Central memory CD8-positive, alpha-beta T cell (primary cell): ENCODE measurements around the gene ASB7.

Experiments
- ATAC-seq: fragments of 150-1000 bp; cut with Tn5 transposase; replicated peaks from 2 replicates; pipeline ENCODE4 v1.10.0; 2022; ENCODE audit warnings: mild to moderate bottlenecking, moderate FRiP score, moderate number of reproducible peaks; ENCODE audit not compliant: poor library complexity, severe bottlenecking; ENCODE audit errors: extremely low read depth
- DNase-seq, 2 donors: peaks; one replicate each; pipeline ENCODE4 v3.0.0; 2021; ENCODE audit warnings: low spot score in 2 of 2
- H3K27ac Mint-ChIP-seq: one replicate; pipeline ENCODE4 v1.8.0; 2022; ENCODE audit warnings: low read depth, mild to moderate bottlenecking, moderate library complexity, mixed read lengths
- H3K27me3 Mint-ChIP-seq: one replicate; pipeline ENCODE4 v1.8.0; 2022; ENCODE audit warnings: mixed read lengths
- H3K36me3 Mint-ChIP-seq: one replicate; pipeline ENCODE4 v1.8.0; 2022; ENCODE audit warnings: mild to moderate bottlenecking, moderate library complexity, mixed read lengths; ENCODE audit not compliant: insufficient read depth
- H3K4me1 Mint-ChIP-seq: one replicate; pipeline ENCODE4 v1.8.0; 2022; ENCODE audit warnings: mixed read lengths
- H3K4me3 Mint-ChIP-seq: one replicate; pipeline ENCODE4 v1.8.0; 2022; ENCODE audit warnings: mild to moderate bottlenecking, moderate library complexity, mixed read lengths
- H3K9me3 Mint-ChIP-seq: one replicate; pipeline ENCODE4 v1.8.0; 2022; ENCODE audit warnings: mixed read lengths

The ASB7 gene

DNA sequence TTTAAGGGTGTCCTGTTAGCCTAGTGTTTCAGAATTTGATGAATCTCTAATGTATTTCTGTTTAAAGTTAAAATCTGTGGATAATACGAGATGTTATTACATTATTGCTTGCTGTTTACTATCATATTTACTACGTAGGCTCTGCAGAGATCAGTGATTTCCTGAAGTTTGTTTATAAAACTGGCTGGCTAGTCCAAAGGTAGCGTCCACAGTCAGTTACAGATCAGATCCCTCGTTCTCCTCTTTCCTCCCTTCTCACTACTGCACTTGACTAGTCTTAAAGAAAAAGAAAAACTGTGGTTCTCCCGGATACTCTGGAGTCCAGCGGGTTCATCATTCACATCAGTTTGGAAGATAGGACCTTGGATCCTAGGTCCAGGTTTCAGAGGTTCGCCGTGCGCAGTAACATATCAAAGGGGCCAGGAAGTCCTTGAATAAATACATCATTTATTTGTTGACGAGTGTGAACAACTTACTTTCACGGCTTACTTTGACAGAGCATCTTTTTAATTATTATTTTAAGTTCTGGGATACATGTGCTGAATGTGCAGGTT is 35.9 kb downstream of the ASB7 start:
- DNase-seq (no peak), ATAC-seq (no peak)
- H3K4me3 Mint-ChIP-seq = no peak overlapping the region
- peaks cover 75% of the 10 kb centered on the region for H3K4me1 Mint-ChIP-seq
- peaks cover 3% of the 10 kb centered on the region for H3K36me3 Mint-ChIP-seq
- H3K27me3 Mint-ChIP-seq = no peaks in the 10 kb centered on the region
- H3K27ac Mint-ChIP-seq = no peak overlapping the region
- no peaks in the 10 kb centered on the region for H3K9me3 Mint-ChIP-seq

DNA sequence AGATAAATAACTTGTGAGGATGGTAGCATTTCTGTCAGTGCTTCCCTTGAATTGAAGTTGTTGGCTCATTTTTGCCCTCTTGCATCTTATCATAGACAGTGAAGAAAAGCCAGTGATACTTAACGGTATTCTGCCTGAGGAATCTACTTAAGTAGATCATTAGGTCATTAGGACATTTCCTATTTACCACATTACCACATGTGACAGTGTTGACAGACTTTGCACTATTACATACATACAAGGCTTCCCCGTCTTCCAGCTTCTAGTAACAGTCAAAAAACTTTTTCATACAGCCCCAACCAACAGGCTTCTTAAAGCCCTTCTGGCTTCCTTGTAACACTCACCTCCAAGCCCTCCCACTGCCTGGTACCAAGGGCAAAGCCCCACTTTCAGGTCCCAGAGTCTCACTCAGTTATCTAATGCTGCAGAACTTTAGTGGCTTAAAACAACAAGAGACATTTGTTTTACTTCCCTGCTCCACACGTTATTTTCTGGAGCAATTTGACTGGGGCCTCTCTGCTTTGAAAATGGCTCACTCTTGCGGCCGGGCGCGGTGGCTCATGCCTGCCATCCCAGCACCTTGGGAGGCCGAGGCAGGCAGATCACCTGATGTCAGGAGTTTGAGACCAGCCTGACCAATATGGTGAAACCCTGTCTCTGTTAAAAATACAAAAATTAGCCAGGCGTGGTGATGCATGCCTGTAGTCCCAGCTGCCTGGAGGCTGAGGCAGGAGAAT is 40.0 kb downstream of the ASB7 start:
- DNase-seq (no peak), ATAC-seq (no peak)
- H3K4me1 Mint-ChIP-seq = peaks cover 55% of the 10 kb centered on the region
- H3K9me3 Mint-ChIP-seq = no peaks in the 10 kb centered on the region
- no peak overlapping the region for H3K27ac Mint-ChIP-seq
- H3K4me3 Mint-ChIP-seq = no peak overlapping the region
- H3K27me3 Mint-ChIP-seq = no peaks in the 10 kb centered on the region
- H3K36me3 Mint-ChIP-seq = peaks cover 3% of the 10 kb centered on the region

GRCh38 chr15:100642950-100643338 is 40.6 kb downstream of the ASB7 start:
- Mint-ChIP-seq H3K9me3 (no peaks in the 10 kb centered on the region), H3K36me3 (peaks cover 5% of the 10 kb centered on the region), H3K4me1 (peaks cover 53% of the 10 kb centered on the region), H3K4me3 (no peak overlapping the region), H3K27me3 (no peaks in the 10 kb centered on the region), H3K27ac (no peak overlapping the region)
- no peak for DNase-seq
- ATAC-seq = no peak

GRCh38 chr15:100645671-100646070 is 43.3 kb downstream of the ASB7 start:
- Mint-ChIP-seq H3K9me3 (no peaks in the 10 kb centered on the region), H3K27me3 (no peaks in the 10 kb centered on the region), H3K4me1 (peaks cover 34% of the 10 kb centered on the region), H3K4me3 (no peak overlapping the region), H3K36me3 (peaks cover 15% of the 10 kb centered on the region), H3K27ac (peak overlapping the region; percentile 13)
- ATAC-seq = no peak
- no peak for DNase-seq

DNA sequence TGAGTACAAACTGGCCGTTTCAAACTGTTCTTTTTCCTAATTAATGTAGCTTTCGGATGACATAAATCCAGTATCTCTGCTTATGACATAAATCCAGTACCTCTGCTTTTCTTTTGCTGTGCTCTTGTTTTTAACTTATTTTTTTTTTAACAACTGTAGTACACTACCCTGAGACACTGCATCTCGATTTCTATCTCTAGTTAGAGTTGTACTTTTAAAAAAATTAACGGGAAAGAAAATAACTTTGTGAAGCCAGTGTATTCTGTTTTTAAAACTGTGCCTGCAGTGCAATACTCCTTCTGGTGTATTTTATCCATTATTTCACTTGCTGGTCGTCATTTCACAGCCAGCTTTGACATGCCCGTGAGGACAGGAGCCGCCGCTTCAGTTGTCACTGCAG is 46.6 kb downstream of the ASB7 start:
- H3K9me3 Mint-ChIP-seq = no peaks in the 10 kb centered on the region
- H3K36me3 Mint-ChIP-seq = peaks cover 15% of the 10 kb centered on the region
- H3K4me3 Mint-ChIP-seq = no peak overlapping the region
- DNase-seq = no peak
- no peak overlapping the region for H3K27ac Mint-ChIP-seq
- H3K4me1 Mint-ChIP-seq = peaks cover 15% of the 10 kb centered on the region
- no peaks in the 10 kb centered on the region for H3K27me3 Mint-ChIP-seq
- ATAC-seq = no peak

DNA sequence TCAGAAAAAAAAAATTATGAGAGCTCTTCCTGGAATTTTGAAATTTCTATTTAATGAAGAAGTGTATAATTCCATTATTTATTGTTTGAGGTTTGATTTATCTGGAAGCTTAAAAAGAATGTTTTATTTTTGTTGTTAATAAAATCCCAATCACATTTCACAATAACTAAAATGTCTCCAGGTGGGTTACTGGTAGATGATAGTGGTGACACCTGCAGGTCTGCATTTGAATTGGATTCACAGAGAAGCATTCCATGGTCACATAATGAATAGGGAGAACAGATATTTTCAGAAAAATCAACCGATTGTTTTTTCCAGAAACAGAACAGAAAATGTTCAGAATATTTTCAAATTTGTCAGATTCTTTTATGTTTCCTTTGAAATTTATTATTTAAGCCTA is 48.3 kb downstream of the ASB7 start:
- no peak overlapping the region for H3K4me3 Mint-ChIP-seq
- H3K4me1 Mint-ChIP-seq = peaks cover 11% of the 10 kb centered on the region
- ATAC-seq = no peak
- no peaks in the 10 kb centered on the region for H3K9me3 Mint-ChIP-seq
- no peak for DNase-seq
- no peaks in the 10 kb centered on the region for H3K27me3 Mint-ChIP-seq
- H3K27ac Mint-ChIP-seq = no peak overlapping the region
- H3K36me3 Mint-ChIP-seq = peaks cover 15% of the 10 kb centered on the region

DNA sequence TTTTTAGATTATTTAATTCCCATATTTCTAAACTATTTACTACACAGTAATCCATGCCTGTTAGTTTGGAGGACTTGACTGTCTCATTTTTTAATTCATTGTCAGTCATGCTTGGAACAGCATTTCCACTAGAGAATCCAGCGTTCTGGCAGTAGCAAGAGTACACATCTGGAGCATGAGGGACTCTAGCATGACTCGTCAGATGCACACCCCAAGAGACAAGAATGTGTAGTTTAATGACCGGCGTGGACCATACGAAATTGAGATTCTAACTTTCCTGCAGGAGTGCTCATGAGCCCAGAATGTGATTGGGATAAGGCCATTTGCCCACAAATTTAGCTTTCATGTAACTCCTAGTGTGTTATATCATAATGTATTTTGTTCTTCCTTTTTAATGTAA is 48.9 kb downstream of the ASB7 start:
- no peaks in the 10 kb centered on the region for H3K9me3 Mint-ChIP-seq
- no peak for DNase-seq
- peaks cover 5% of the 10 kb centered on the region for H3K4me1 Mint-ChIP-seq
- H3K4me3 Mint-ChIP-seq = no peak overlapping the region
- no peak for ATAC-seq
- peaks cover 15% of the 10 kb centered on the region for H3K36me3 Mint-ChIP-seq
- no peaks in the 10 kb centered on the region for H3K27me3 Mint-ChIP-seq
- H3K27ac Mint-ChIP-seq = no peak overlapping the region

DNA sequence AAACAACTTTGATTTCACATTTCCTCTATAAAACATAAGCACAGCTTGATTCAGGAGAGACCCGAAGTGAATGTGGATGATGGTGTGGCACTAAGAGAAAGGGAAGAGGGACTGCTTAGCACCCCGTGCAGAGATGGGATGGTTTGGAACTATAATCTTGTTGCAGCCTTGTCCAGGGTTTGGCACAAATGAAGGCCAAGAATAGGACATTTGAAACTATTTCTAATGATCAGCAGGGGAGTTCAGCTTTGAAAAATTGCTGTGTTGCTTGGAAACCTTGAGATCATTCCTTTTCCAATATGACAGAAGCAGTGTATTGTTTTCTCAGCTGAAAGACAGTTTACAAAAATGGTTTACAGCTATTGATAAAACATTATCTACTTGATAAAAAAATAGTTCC is 49.7 kb downstream of the ASB7 start:
- peaks cover 15% of the 10 kb centered on the region for H3K36me3 Mint-ChIP-seq
- H3K4me3 Mint-ChIP-seq = no peak overlapping the region
- H3K9me3 Mint-ChIP-seq = no peaks in the 10 kb centered on the region
- H3K27ac Mint-ChIP-seq = no peak overlapping the region
- H3K27me3 Mint-ChIP-seq = no peaks in the 10 kb centered on the region
- H3K4me1 Mint-ChIP-seq = no peaks in the 10 kb centered on the region
- ATAC-seq = no peak
- DNase-seq = no peak

DNA sequence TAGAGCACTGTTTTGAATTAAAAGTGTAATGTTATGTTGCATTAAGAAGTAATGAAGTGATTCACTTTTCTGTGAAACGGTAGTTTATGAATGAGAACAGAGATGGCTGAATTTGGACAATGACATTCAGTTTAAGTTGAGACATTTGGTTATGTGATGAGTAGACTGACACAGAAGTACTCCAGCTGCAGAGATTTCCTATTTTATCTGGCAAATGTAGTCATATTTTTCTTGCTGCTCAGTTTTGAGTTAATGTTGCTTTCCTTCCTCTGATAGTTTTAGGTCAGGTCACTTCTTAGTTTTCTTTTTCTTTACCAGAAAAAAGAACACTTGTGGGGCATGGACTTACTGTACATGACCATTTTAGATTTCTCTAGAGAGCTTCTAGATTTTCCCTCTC is 51.2 kb downstream of the ASB7 start:
- Mint-ChIP-seq H3K4me1 (no peaks in the 10 kb centered on the region), H3K9me3 (no peaks in the 10 kb centered on the region), H3K27me3 (no peaks in the 10 kb centered on the region), H3K4me3 (no peak overlapping the region), H3K36me3 (peaks cover 8% of the 10 kb centered on the region), H3K27ac (no peak overlapping the region)
- DNase-seq = no peak
- ATAC-seq = no peak

- H3K4me3 Mint-ChIP-seq = no peak overlapping the region
- no peaks in the 10 kb centered on the region for H3K9me3 Mint-ChIP-seq
- H3K27me3 Mint-ChIP-seq = no peaks in the 10 kb centered on the region
- H3K36me3 Mint-ChIP-seq = no peaks in the 10 kb centered on the region
- ATAC-seq (no peak), DNase-seq (no peak)
- H3K27ac Mint-ChIP-seq = no peak overlapping the region
- H3K4me1 Mint-ChIP-seq = no peaks in the 10 kb centered on the region
Measured at GRCh38 chr15:100658895-100659294, 56.5 kb downstream of the ASB7 start.

GRCh38 chr15:100661156-100661555 is 58.8 kb downstream of the ASB7 start:
- Mint-ChIP-seq H3K27me3 (peaks cover 20% of the 10 kb centered on the region), H3K9me3 (no peaks in the 10 kb centered on the region), H3K36me3 (no peaks in the 10 kb centered on the region), H3K4me1 (no peaks in the 10 kb centered on the region), H3K27ac (no peak overlapping the region), H3K4me3 (no peak overlapping the region)
- DNase-seq = no peak
- no peak for ATAC-seq

DNA sequence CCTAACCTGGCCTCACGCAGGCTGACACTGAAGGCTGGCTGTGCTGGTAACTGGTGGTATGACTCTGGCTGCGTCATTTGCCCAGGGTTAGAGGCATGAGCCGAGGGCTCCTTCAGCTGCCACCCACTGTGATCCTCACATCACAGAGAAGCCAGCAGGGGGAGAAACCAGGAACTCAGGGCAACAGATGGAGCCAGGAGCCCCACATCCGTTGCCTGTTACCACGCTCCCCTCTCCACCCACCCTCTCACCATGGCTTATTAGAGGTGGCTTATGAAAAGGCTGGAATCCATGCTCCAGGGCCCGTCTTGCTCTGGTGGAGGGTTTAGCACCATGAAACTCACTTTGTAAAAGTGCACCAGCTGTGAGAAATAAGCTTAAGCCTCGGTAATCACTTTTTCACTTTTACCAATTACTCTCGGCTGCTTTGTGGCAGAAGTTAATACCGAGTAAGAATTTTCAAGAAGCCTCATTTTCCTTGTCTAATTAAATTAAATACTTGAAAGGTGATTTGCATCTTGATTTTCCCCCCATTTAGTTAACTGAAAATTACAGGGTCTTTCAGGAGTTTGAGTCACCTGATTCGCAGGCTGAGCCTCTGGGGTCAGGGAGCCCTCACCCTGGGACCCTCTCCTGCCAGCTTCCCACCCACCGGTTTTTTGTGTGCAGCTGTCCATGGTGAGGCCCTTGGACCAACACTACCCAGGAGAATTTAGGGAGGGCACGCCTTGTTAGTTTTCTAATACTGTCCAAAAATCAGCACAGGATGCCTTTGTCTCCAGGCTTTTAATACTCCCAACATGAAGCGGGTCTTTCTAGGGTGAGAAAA is 60.9 kb downstream of the ASB7 start:
- no peak overlapping the region for H3K4me3 Mint-ChIP-seq
- no peaks in the 10 kb centered on the region for H3K4me1 Mint-ChIP-seq
- ATAC-seq = no peak
- no peaks in the 10 kb centered on the region for H3K36me3 Mint-ChIP-seq
- no peak for DNase-seq
- H3K27ac Mint-ChIP-seq = no peak overlapping the region
- peaks cover 31% of the 10 kb centered on the region for H3K27me3 Mint-ChIP-seq
- H3K9me3 Mint-ChIP-seq = no peaks in the 10 kb centered on the region

- Mint-ChIP-seq H3K4me1 (no peaks in the 10 kb centered on the region), H3K36me3 (no peaks in the 10 kb centered on the region), H3K27me3 (peaks cover 34% of the 10 kb centered on the region), H3K27ac (no peak overlapping the region), H3K9me3 (no peaks in the 10 kb centered on the region), H3K4me3 (no peak overlapping the region)
- DNase-seq (no peak), ATAC-seq (no peak)
Measured at GRCh38 chr15:100663915-100664281, 61.5 kb downstream of the ASB7 start.
